Smooth muscle cell of the brain vasculature (primary cell): ENCODE measurements around the gene UNK.

Experiments used
- DNase-seq: peaks from one replicate; pipeline ENCODE4 v3.0.0-alpha.2; 2012; ENCODE audit warnings: low read depth, low spot score

The UNK gene

GRCh38 chr17:75820094-75821080, 35.8 kb downstream of the UNK start:
- DNase-seq = no peak

- DNase-seq = no peak
These were observed 36.9 kb downstream of the UNK start for GRCh38 chr17:75821552-75821951.

- DNase-seq = no peak
These were observed 37.7 kb downstream of the UNK start for GRCh38 chr17:75822119-75822799.

GRCh38 chr17:75822800-75823166, 38.2 kb downstream of the UNK start:
- DNase-seq = no peak

- DNase-seq = no peak
These were observed 38.8 kb downstream of the UNK start for GRCh38 chr17:75823257-75824041.

- DNase-seq = no peak
These were observed 39.5 kb downstream of the UNK start for GRCh38 chr17:75824050-75824552.

- DNase-seq = no peak
These were observed 40.1 kb downstream of the UNK start for GRCh38 chr17:75824666-75825065.

GRCh38 chr17:75825149-75825552, 40.5 kb downstream of the UNK start:
- no peak for DNase-seq

GRCh38 chr17:75825748-75826370, 41.3 kb downstream of the UNK start:
- no peak for DNase-seq

- no peak for DNase-seq
These were observed 42.1 kb downstream of the UNK start for GRCh38 chr17:75826561-75827307.

GRCh38 chr17:75827308-75828075, 42.9 kb downstream of the UNK start:
- DNase-seq = peak; percentile 35

- no peak for DNase-seq
These were observed 43.4 kb downstream of the UNK start for GRCh38 chr17:75828076-75828400.

GRCh38 chr17:75828741-75829140, 44.1 kb downstream of the UNK start:
- DNase-seq = no peak

GRCh38 chr17:75829747-75830146, 45.1 kb downstream of the UNK start:
- no peak for DNase-seq

GRCh38 chr17:75830164-75831031, 45.8 kb downstream of the UNK start:
- DNase-seq = no peak

GRCh38 chr17:75831032-75831571, 46.5 kb downstream of the UNK start:
- no peak for DNase-seq

- no peak for DNase-seq
These were observed 47.6 kb downstream of the UNK start for GRCh38 chr17:75832164-75832651.

GRCh38 chr17:75832652-75833400, 48.2 kb downstream of the UNK start:
- no peak for DNase-seq
